Measurements from ENCODE around the gene C14orf119. TPM values are rescaled to one million over a fixed set of nuclear protein-coding genes. Genes with fewer than 3 reads are reported as not detected.

Gene C14orf119
- polyA plus RNA-seq, 3 donors = 17.5 to 110 (median 106) TPM

GRCh38 chr14:23062002-23062401, 33.3 kb upstream of the C14orf119 start:
- no peak for DNase-seq
- H3K4me1 ChIP-seq (ENCODE audit: control insufficient read depth in 1 of 2, insufficient read depth in 2 of 2, low read length in 2 of 2) = peaks cover 9 to 12% of the 10 kb centered on the region in 2 donors
- no peaks in the 10 kb centered on the region for H3K9me3 ChIP-seq (replicated peaks in 1 of 2; ENCODE audit: control insufficient read depth in 1 of 2, insufficient read depth in 1 of 2, low read length in 2 of 2)
- H4K20me1 ChIP-seq (ENCODE audit: insufficient read depth, low read length) = peaks cover 64% of the 10 kb centered on the region
- peak overlapping the region in 1 of 7 donors; percentile 63 for H3K27ac Mint-ChIP-seq
- WGBS (ENCODE audit: insufficient coverage) = no CpG with 5 or more reads among the region's 4 CpGs
- no peak overlapping the region for H2AFZ ChIP-seq (ENCODE audit: insufficient read depth, low read depth, low read length, poor library complexity, severe bottlenecking)
- peaks cover 7% of the 10 kb centered on the region for H3K4me1 Mint-ChIP-seq
- peaks cover 15% of the 10 kb centered on the region for H3K79me2 ChIP-seq (ENCODE audit: insufficient read depth, low read length)
- H3K4me2 ChIP-seq (replicated peaks; ENCODE audit: extremely low read depth, low read length, poor library complexity, severe bottlenecking) = no peak overlapping the region
- H3K9ac ChIP-seq (ENCODE audit: insufficient read depth, low read length, poor library complexity, severe bottlenecking) = no peak overlapping the region
- H3K9me3 Mint-ChIP-seq = peaks cover 0 to 1% (median 0%) of the 10 kb centered on the region in 7 donors
- no peak overlapping the region for H3K4me3 ChIP-seq (replicated peaks in 1 of 3; ENCODE audit: low read depth in 2 of 3, low read length in 3 of 3)
- peaks cover 0 to 2% of the 10 kb centered on the region in 2 donors for H3K27me3 ChIP-seq (ENCODE audit: control insufficient read depth in 2 of 2, insufficient read depth in 2 of 2, low read length in 2 of 2)
- H3K27me3 Mint-ChIP-seq (ENCODE audit: low read depth in 3 of 3) = peaks cover 1 to 5% (median 5%) of the 10 kb centered on the region in 3 donors
- no peak overlapping the region for H3K4me3 Mint-ChIP-seq
- intact Hi-C loops (cut with micrococcal nuclease) = no loop called here
- H3K36me3 ChIP-seq (replicated peaks in 1 of 2; ENCODE audit: control insufficient read depth in 1 of 2, insufficient read depth in 2 of 2, low read length in 2 of 2) = peaks cover 71 to 85% of the 10 kb centered on the region in 2 donors
- H3K36me3 Mint-ChIP-seq = peaks cover 74 to 82% of the 10 kb centered on the region in 2 donors
- TF ChIP-seq CTCF (IDR thresholded peaks at IDR 0.05) = no peak
- peak overlapping the region in 1 of 2 donors; percentile 1 for H3K27ac ChIP-seq (ENCODE audit: low read depth in 1 of 2, low read length in 2 of 2)

GRCh38 chr14:23063601-23064000, 31.7 kb upstream of the C14orf119 start:
- Histone ChIP-seq H3K27me3 (ENCODE audit: control insufficient read depth in 2 of 2, insufficient read depth in 2 of 2, low read length in 2 of 2) (no peaks in the 10 kb centered on the region), H3K36me3 (replicated peaks in 1 of 2; ENCODE audit: control insufficient read depth in 1 of 2, insufficient read depth in 2 of 2, low read length in 2 of 2) (peaks cover 84 to 99% of the 10 kb centered on the region in 2 donors), H2AFZ (ENCODE audit: insufficient read depth, low read depth, low read length, poor library complexity, severe bottlenecking) (no peak overlapping the region), H3K4me1 (ENCODE audit: control insufficient read depth in 1 of 2, insufficient read depth in 2 of 2, low read length in 2 of 2) (peaks cover 0 to 1% of the 10 kb centered on the region in 2 donors), H3K4me2 (replicated peaks; ENCODE audit: extremely low read depth, low read length, poor library complexity, severe bottlenecking) (no peak overlapping the region), H4K20me1 (ENCODE audit: insufficient read depth, low read length) (peaks cover 72% of the 10 kb centered on the region), H3K9me3 (replicated peaks in 1 of 2; ENCODE audit: control insufficient read depth in 1 of 2, insufficient read depth in 1 of 2, low read length in 2 of 2) (no peaks in the 10 kb centered on the region), H3K9ac (ENCODE audit: insufficient read depth, low read length, poor library complexity, severe bottlenecking) (no peak overlapping the region), H3K27ac (ENCODE audit: low read depth in 1 of 2, low read length in 2 of 2) (peak overlapping the region in 1 of 2 donors; percentile 28), H3K4me3 (replicated peaks in 1 of 3; ENCODE audit: low read depth in 2 of 3, low read length in 3 of 3) (no peak overlapping the region), H3K79me2 (ENCODE audit: insufficient read depth, low read length) (peaks cover 29% of the 10 kb centered on the region)
- DNase-seq = no peak
- no peak for TF ChIP-seq CTCF (IDR thresholded peaks at IDR 0.05)
- H3K4me3 Mint-ChIP-seq = no peak overlapping the region
- H3K27me3 Mint-ChIP-seq (ENCODE audit: low read depth in 3 of 3) = peaks cover 1 to 4% (median 1%) of the 10 kb centered on the region in 3 donors
- H3K4me1 Mint-ChIP-seq = peaks cover 2% of the 10 kb centered on the region
- peaks cover 0 to 1% (median 0%) of the 10 kb centered on the region in 7 donors for H3K9me3 Mint-ChIP-seq
- peaks cover 90 to 98% of the 10 kb centered on the region in 2 donors for H3K36me3 Mint-ChIP-seq
- H3K27ac Mint-ChIP-seq = peak overlapping the region in 1 of 7 donors; percentile 3
- intact Hi-C loops (cut with micrococcal nuclease) = no loop called here
- 100% methylated on average over 1 of the region's 5 CpGs for WGBS (ENCODE audit: insufficient coverage)

Data from CD14-positive monocyte (primary cell).